ENCODE data around the gene DOCK1.

DOCK1 gene

GRCh38 chr10:127267442-127267841, 362.2 kb downstream of the DOCK1 start:
- TF ChIP-seq CTCF (IDR thresholded peaks at IDR 0.05), result no peak
- Histone ChIP-seq H3K27me3 (ENCODE audit: control insufficient read depth, insufficient read depth, low read length) (no peaks in the 10 kb centered on the region), H3K27ac (no peak overlapping the region), H3K4me1 (no peaks in the 10 kb centered on the region), H3K4me2 (ENCODE audit: low read length) (no peak overlapping the region), H3K79me2 (no peaks in the 10 kb centered on the region), H3K9ac (no peak overlapping the region), H3K36me3 (ENCODE audit: control insufficient read depth, insufficient read depth, low read length) (no peaks in the 10 kb centered on the region), H3K4me3 (ENCODE audit: low read depth, low read length) (no peak overlapping the region), H3K9me3 (ENCODE audit: control insufficient read depth, low read length) (no peaks in the 10 kb centered on the region), H2AFZ (no peak overlapping the region)

- H3K9ac ChIP-seq, result no peak overlapping the region
- no peak overlapping the region for H2AFZ ChIP-seq
- no peaks in the 10 kb centered on the region for H3K79me2 ChIP-seq
- no peak overlapping the region for H3K27ac ChIP-seq
- no peaks in the 10 kb centered on the region for H3K36me3 ChIP-seq (ENCODE audit: control insufficient read depth, insufficient read depth, low read length)
- no peak overlapping the region for H3K4me3 ChIP-seq (ENCODE audit: low read depth, low read length)
- H3K9me3 ChIP-seq (ENCODE audit: control insufficient read depth, low read length), result no peaks in the 10 kb centered on the region
- H3K27me3 ChIP-seq (ENCODE audit: control insufficient read depth, insufficient read depth, low read length), result no peaks in the 10 kb centered on the region
- no peak overlapping the region for H3K4me2 ChIP-seq (ENCODE audit: low read length)
- no peak for TF ChIP-seq CTCF (IDR thresholded peaks at IDR 0.05)
- no peaks in the 10 kb centered on the region for H3K4me1 ChIP-seq
Measured at GRCh38 chr10:127272076-127272475, 366.8 kb downstream of the DOCK1 start.

GRCh38 chr10:127275272-127275671, 370.0 kb downstream of the DOCK1 start:
- no peaks in the 10 kb centered on the region for H3K27me3 ChIP-seq (ENCODE audit: control insufficient read depth, insufficient read depth, low read length)
- no peak overlapping the region for H3K9ac ChIP-seq
- no peak overlapping the region for H3K27ac ChIP-seq

GRCh38 chr10:127275793-127276450, 370.7 kb downstream of the DOCK1 start:
- H3K36me3 ChIP-seq (ENCODE audit: control insufficient read depth, insufficient read depth, low read length), result no peaks in the 10 kb centered on the region
- no peak overlapping the region for H3K4me3 ChIP-seq (ENCODE audit: low read depth, low read length)
- H3K9me3 ChIP-seq (ENCODE audit: control insufficient read depth, low read length), result no peaks in the 10 kb centered on the region
- H2AFZ ChIP-seq, result no peak overlapping the region
- TF ChIP-seq CTCF (IDR thresholded peaks at IDR 0.05), result no peak
- H3K27me3 ChIP-seq (ENCODE audit: control insufficient read depth, insufficient read depth, low read length), result no peaks in the 10 kb centered on the region
- no peaks in the 10 kb centered on the region for H3K79me2 ChIP-seq
- no peak overlapping the region for H3K4me2 ChIP-seq (ENCODE audit: low read length)
- no peak overlapping the region for H3K27ac ChIP-seq
- H3K4me1 ChIP-seq, result peaks cover 2% of the 10 kb centered on the region
- H3K9ac ChIP-seq, result no peak overlapping the region

More at GRCh38 chr10:127275272-127275671, 370.0 kb downstream of the DOCK1 start:
- Histone ChIP-seq H3K4me3 (ENCODE audit: low read depth, low read length) (no peak overlapping the region), H3K79me2 (no peaks in the 10 kb centered on the region), H3K9me3 (ENCODE audit: control insufficient read depth, low read length) (no peaks in the 10 kb centered on the region), H3K4me1 (peaks cover 2% of the 10 kb centered on the region), H3K4me2 (ENCODE audit: low read length) (no peak overlapping the region), H2AFZ (no peak overlapping the region), H3K36me3 (ENCODE audit: control insufficient read depth, insufficient read depth, low read length) (no peaks in the 10 kb centered on the region)
- TF ChIP-seq CTCF (IDR thresholded peaks at IDR 0.05), result no peak

All from parathyroid adenoma (tissue), 2 donors.